Measurements from ENCODE around the gene SUCLA2.

DNA sequence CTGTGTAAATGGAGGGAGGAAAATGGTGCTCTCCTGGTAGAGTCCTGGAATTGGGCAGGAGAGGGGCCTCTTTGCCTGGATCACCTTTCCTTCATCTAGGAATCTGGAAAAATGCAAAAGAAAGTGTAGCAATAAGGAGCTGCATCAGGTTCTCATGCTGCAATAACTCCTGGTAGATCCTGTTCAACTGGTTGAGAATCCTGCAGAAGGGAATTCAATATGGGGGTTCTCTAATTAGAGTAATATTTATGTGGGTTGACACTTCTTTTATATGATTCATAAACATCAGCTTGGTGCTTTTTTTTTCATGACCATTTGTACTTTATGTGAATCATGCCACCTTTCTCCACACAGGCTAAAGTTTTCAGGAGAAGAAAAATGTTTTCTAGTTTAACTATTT, 27.0 kb upstream of the SUCLA2 start:
- TF ChIP-seq TAF1 (IDR thresholded peaks at IDR 0.05; ENCODE audit: borderline replicate concordance, low read depth, low read length) (no peak), POLR2A (IDR thresholded peaks at IDR 0.05; ENCODE audit: low read depth, low read length) (no peak), POLR2AphosphoS5 (IDR thresholded peaks at IDR 0.05; ENCODE audit: low read depth, low read length) (no peak)
